HEK293T (cell line): ENCODE data around the gene IFT80.

Experiments used
- CTCF ChIA-PET: fragments of 350-600 bp; formaldehyde crosslinking; extraction: SDS; loops from one replicate; lab custom pipeline; 2021; ENCODE audit warnings: antibody characterized with exemption, inconsistent platforms; lab: Yijun Ruan, JAX
- POLR2A ChIA-PET: fragments of 350-600 bp; formaldehyde crosslinking; extraction: SDS; loops from one replicate; lab custom pipeline; 2020; ENCODE audit warnings: antibody characterized with exemption, inconsistent platforms; lab: Yijun Ruan, JAX
- DNase-seq: peaks from one replicate; pipeline ENCODE4 v3.0.0; 2012; ENCODE audit warnings: mixed read lengths; ENCODE audit errors: extremely low spot score
- ARNT ChIP-seq: fragments of 450-650 bp; IDR thresholded peaks from 2 replicates; pipeline ENCODE4 v1.6.1; 2017; ENCODE audit warnings: mild to moderate bottlenecking
- BHLHE40 ChIP-seq: fragments of 450-650 bp; IDR thresholded peaks from 2 replicates; pipeline ENCODE4 v1.6.1; 2016; ENCODE audit warnings: mild to moderate bottlenecking, moderate library complexity, borderline replicate concordance
- CTBP1 ChIP-seq: fragments of 450-650 bp; IDR thresholded peaks from 2 replicates; pipeline ENCODE4 v1.6.1; 2016; ENCODE audit warnings: borderline replicate concordance
- ELF4 ChIP-seq: fragments of 450-650 bp; IDR thresholded peaks from 2 replicates; pipeline ENCODE4 v1.6.1; 2017; ENCODE audit warnings: antibody characterized with exemption
- FOXA1 ChIP-seq: fragments of 450-650 bp; IDR thresholded peaks from 2 replicates; pipeline ENCODE4 v1.6.1; 2016; ENCODE audit warnings: mild to moderate bottlenecking
- FOXK2 ChIP-seq: fragments of 450-650 bp; IDR thresholded peaks from 2 replicates; pipeline ENCODE4 v1.6.1; 2016; ENCODE audit warnings: mild to moderate bottlenecking
- FOXM1 ChIP-seq: fragments of 450-650 bp; IDR thresholded peaks from 2 replicates; pipeline ENCODE4 v1.6.1; 2017; ENCODE audit warnings: mild to moderate bottlenecking, borderline replicate concordance
- HDGF ChIP-seq: fragments of 450-650 bp; IDR thresholded peaks from 2 replicates; pipeline ENCODE4 v1.6.1; 2017; ENCODE audit warnings: antibody characterized with exemption, borderline replicate concordance
- L3MBTL2 ChIP-seq: fragments of 450-650 bp; conservative IDR thresholded peaks from 2 replicates; pipeline ENCODE4 v1.6.1; 2016; ENCODE audit warnings: mild to moderate bottlenecking
- LEF1 ChIP-seq: fragments of 450-650 bp; IDR thresholded peaks from 2 replicates; pipeline ENCODE4 v1.6.1; 2017; ENCODE audit warnings: mild to moderate bottlenecking, borderline replicate concordance
- NFRKB ChIP-seq: fragments of 450-650 bp; IDR thresholded peaks from 2 replicates; pipeline ENCODE4 v1.6.1; 2016; ENCODE audit warnings: mild to moderate bottlenecking, moderate library complexity
- PKNOX1 ChIP-seq: fragments of 450-650 bp; IDR thresholded peaks from 2 replicates; pipeline ENCODE4 v1.6.1; 2016
- SP1 ChIP-seq: fragments of 450-650 bp; IDR thresholded peaks from 2 replicates; pipeline ENCODE4 v1.6.1; 2017
- SUZ12 ChIP-seq: fragments of 450-650 bp; IDR thresholded peaks from 2 replicates; pipeline ENCODE4 v1.6.1; 2016; ENCODE audit warnings: mild to moderate bottlenecking
- TARDBP ChIP-seq: fragments of 450-650 bp; IDR thresholded peaks from 2 replicates; pipeline ENCODE4 v1.6.1; 2016
- ZNF384 ChIP-seq: fragments of 450-650 bp; IDR thresholded peaks from 2 replicates; pipeline ENCODE4 v1.6.1; 2016

The IFT80 gene

GRCh38 chr3:160312014-160312624 lies 86.9 kb downstream of the IFT80 start:
- DNase-seq: no peak
- no peak for TF ChIP-seq ELF4
- TF ChIP-seq BHLHE40: no peak
- TF ChIP-seq CTBP1: no peak
- no peak for TF ChIP-seq LEF1
- no peak for TF ChIP-seq FOXM1
- TF ChIP-seq TARDBP: no peak
- TF ChIP-seq FOXA1: no peak
- no peak for TF ChIP-seq L3MBTL2
- TF ChIP-seq FOXK2: no peak
- no peak for TF ChIP-seq HDGF
- ChIA-PET CTCF (no interaction called here), POLR2A (no interaction called here)

- POLR2A ChIA-PET: no interaction called here
- CTCF ChIA-PET: interaction anchor here (0.6 kb wide), 2 partner anchors 273 to 282 kb away, joined by 3 read pairs; no protein-coding TSS in a partner anchor
- no peak for TF ChIP-seq CTBP1
- TF ChIP-seq SUZ12: no peak
- no peak for TF ChIP-seq FOXM1
- no peak for TF ChIP-seq TARDBP
- no peak for TF ChIP-seq FOXK2
- TF ChIP-seq NFRKB: no peak
- TF ChIP-seq BHLHE40: no peak
- TF ChIP-seq ELF4: no peak
- TF ChIP-seq ZNF384: no peak
- DNase-seq: no peak
These were observed 96.2 kb downstream of the IFT80 start for GRCh38 chr3:160302806-160303205.

- no peak for TF ChIP-seq ARNT
- TF ChIP-seq SUZ12: no peak
- TF ChIP-seq BHLHE40: no peak
- TF ChIP-seq FOXA1: no peak
- no peak for TF ChIP-seq L3MBTL2
- no peak for TF ChIP-seq TARDBP
- TF ChIP-seq HDGF: no peak
- no peak for TF ChIP-seq NFRKB
- TF ChIP-seq PKNOX1: no peak
- ChIA-PET CTCF (no interaction called here), POLR2A (no interaction called here)
- DNase-seq: no peak
These were observed 102.4 kb downstream of the IFT80 start for GRCh38 chr3:160296591-160296990.

GRCh38 chr3:160291909-160292299 lies 107.1 kb downstream of the IFT80 start:
- TF ChIP-seq L3MBTL2: no peak
- TF ChIP-seq LEF1: no peak
- no peak for TF ChIP-seq TARDBP
- TF ChIP-seq SP1: no peak
- no peak for TF ChIP-seq ELF4
- TF ChIP-seq PKNOX1: no peak
- TF ChIP-seq FOXK2: no peak
- CTCF ChIA-PET: no interaction called here
- no peak for DNase-seq
- POLR2A ChIA-PET: no interaction called here

- CTCF ChIA-PET: no interaction called here
- TF ChIP-seq FOXA1: no peak
- no peak for TF ChIP-seq ZNF384
- TF ChIP-seq BHLHE40: no peak
- no peak for TF ChIP-seq LEF1
- TF ChIP-seq SP1: no peak
- TF ChIP-seq ELF4: no peak
- TF ChIP-seq SUZ12: no peak
- TF ChIP-seq FOXK2: no peak
- no peak for TF ChIP-seq L3MBTL2
- TF ChIP-seq PKNOX1: no peak
- TF ChIP-seq TARDBP: no peak
- no peak for TF ChIP-seq HDGF
- no peak for TF ChIP-seq CTBP1
- no peak for TF ChIP-seq NFRKB
- TF ChIP-seq ARNT: no peak
- TF ChIP-seq FOXM1: no peak
- POLR2A ChIA-PET: no interaction called here
- no peak for DNase-seq
These were observed 107.6 kb downstream of the IFT80 start for GRCh38 chr3:160291290-160291908.

- ChIA-PET CTCF (interaction anchor here (0.9 kb wide), 1 partner anchor 125 kb away, joined by 3 read pairs; no protein-coding TSS in a partner anchor), POLR2A (no interaction called here)
- no peak for DNase-seq
- TF ChIP-seq ARNT: no peak
These were observed 111.4 kb downstream of the IFT80 start for GRCh38 chr3:160287666-160288065.

- CTCF ChIA-PET: no interaction called here
- POLR2A ChIA-PET: no interaction called here
- DNase-seq: no peak
- TF ChIP-seq ARNT (no peak), ELF4 (no peak), ZNF384 (no peak), CTBP1 (no peak), FOXK2 (no peak), L3MBTL2 (no peak), BHLHE40 (no peak), FOXM1 (no peak), LEF1 (no peak), HDGF (no peak), PKNOX1 (no peak), SP1 (no peak), SUZ12 (no peak), TARDBP (no peak), FOXA1 (no peak), NFRKB (no peak)
These were observed 112.8 kb downstream of the IFT80 start for GRCh38 chr3:160286231-160286630.
